Erythroblast (primary cell): Measurements from ENCODE around the gene TBCD.

ENCODE experiments used
- GATA1 ChIP-seq: IDR thresholded peaks from 2 replicates; pipeline ENCODE4 v1.6.1; 2011; ENCODE audit warnings: low read depth, mild to moderate bottlenecking, control low read depth, low read length, moderate library complexity
- POLR2A ChIP-seq: IDR thresholded peaks from 2 replicates; pipeline ENCODE4 v1.6.1; 2011; ENCODE audit warnings: mild to moderate bottlenecking, low read length

DNA sequence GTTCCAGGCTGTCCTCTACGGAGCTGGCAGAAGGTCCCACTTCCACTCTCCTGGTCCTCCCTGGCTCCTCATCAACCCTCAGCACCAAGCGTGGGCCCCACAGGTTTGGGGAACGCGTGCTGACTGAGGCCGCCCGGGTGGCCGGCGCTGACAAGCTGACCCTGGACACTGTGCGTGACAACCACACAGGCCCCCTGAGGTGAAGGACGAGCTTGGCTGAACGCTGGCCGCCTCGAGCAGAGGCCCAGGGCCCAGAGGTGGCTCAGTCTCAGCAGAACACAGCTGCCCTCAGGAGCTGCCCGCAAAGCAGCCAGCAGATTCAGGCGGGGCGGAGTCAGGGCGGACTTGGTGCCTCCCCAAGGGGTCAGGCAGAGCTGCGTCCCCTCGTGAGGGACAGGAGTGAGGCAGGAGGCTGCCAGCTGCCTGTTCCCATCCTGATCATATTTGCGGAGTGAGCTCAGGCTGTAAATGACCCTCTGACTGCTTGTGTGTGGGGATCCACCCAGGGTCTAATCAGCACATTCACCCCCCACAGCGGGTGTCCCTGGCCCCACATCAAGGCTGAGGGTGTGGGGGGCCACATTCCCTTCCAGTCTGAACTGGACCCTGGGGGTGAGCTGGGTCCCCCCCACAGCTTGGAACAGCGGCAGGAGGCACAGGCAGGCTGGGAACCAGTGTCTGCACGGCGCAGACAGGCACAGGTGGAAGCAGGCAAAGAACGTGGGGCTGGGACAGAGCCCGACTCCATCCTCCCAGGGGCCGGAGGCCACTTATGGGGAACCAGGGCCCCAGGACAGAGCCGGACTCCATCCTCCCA, 222.5 kb downstream of the TBCD start:
- no peak for TF ChIP-seq POLR2A
- TF ChIP-seq GATA1: no peak
